ENCODE data around the gene FLRT1. TPM values are rescaled to one million over a fixed set of nuclear protein-coding genes. Genes with fewer than 3 reads are reported as not detected.

FLRT1 gene
- total RNA-seq, 4 donors from 2014 or later, result 0.54 to 4.0 (median 3.8) TPM

- intact Hi-C loops (cut with DNase I), result no loop called here
- WGBS, 2 donors, result 92 to 93% methylated on average over 2 of the region's 2 CpGs
- H3K27ac ChIP-seq, result no peak overlapping the region
- H3K27me3 ChIP-seq, result no peaks in the 10 kb centered on the region
- no peaks in the 10 kb centered on the region for H3K36me3 ChIP-seq
- TF ChIP-seq POLR2A (IDR thresholded peaks at IDR 0.05), result no peak
- TF ChIP-seq, protein P1, sequence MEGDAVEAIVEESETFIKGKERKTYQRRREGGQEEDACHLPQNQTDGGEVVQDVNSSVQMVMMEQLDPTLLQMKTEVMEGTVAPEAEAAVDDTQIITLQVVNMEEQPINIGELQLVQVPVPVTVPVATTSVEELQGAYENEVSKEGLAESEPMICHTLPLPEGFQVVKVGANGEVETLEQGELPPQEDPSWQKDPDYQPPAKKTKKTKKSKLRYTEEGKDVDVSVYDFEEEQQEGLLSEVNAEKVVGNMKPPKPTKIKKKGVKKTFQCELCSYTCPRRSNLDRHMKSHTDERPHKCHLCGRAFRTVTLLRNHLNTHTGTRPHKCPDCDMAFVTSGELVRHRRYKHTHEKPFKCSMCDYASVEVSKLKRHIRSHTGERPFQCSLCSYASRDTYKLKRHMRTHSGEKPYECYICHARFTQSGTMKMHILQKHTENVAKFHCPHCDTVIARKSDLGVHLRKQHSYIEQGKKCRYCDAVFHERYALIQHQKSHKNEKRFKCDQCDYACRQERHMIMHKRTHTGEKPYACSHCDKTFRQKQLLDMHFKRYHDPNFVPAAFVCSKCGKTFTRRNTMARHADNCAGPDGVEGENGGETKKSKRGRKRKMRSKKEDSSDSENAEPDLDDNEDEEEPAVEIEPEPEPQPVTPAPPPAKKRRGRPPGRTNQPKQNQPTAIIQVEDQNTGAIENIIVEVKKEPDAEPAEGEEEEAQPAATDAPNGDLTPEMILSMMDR (IDR thresholded peaks at IDR 0.05), result no peak
- H3K4me1 ChIP-seq, result peaks cover 13 to 14% of the 10 kb centered on the region in 2 donors
- no peaks in the 10 kb centered on the region for H3K9me3 ChIP-seq
- H3K4me3 ChIP-seq (replicated peaks in 1 of 3), result no peak overlapping the region
- DNase-seq, result no peak
These were observed 24.9 kb upstream of the FLRT1 start for GRCh38 chr11:64010783-64011182.

GRCh38 chr11:64011371-64011770 lies 24.4 kb upstream of the FLRT1 start:
- TF ChIP-seq POLR2A (IDR thresholded peaks at IDR 0.05), result no peak
- TF ChIP-seq, protein P1 (IDR thresholded peaks at IDR 0.05), result no peak
- DNase-seq, result no peak
- Histone ChIP-seq H3K4me1 (peaks cover 13 to 14% of the 10 kb centered on the region in 2 donors), H3K9me3 (no peaks in the 10 kb centered on the region), H3K27me3 (no peaks in the 10 kb centered on the region), H3K36me3 (no peaks in the 10 kb centered on the region), H3K27ac (no peak overlapping the region), H3K4me3 (replicated peaks in 1 of 3) (no peak overlapping the region)
- intact Hi-C loops (cut with DNase I), result no loop called here
- WGBS, 2 donors, result 92 to 94% methylated on average over 8 of the region's 8 CpGs

DNA sequence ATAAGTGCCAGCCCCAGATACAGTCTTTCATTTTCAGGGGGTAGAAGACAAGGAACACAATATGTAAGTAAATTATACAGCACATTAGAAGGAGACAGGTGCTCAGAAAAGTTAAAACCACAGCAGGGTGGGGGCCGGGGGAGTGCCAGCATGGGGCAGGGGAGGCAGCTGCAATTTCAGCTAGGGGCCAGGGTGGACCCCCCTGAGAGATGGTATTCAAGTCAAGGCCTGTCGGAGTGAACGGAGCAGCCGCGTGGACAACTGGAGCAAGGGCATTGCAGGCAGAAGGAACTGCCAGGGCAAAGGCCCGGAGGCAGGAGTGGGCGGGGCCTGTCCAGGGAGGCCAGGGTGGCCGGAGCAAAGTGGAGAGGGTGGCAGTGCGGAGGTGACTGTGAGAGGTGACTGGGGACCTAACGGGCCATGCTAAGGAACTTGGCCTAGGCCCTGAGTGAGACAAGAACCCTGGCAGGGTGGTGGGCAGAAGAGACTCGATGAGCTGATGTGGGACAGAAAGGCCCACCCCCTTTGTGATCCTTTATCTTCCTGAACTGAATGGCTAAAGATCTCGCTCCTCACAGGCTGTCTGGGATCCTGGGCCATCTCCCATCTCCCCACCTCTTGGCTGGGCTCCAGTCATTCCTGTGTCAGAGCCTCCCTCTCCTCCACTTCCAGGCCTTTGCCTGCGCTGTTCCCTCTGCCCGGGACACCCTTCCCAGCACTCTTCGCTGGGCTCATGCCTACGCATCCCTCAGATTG lies 22.4 kb upstream of the FLRT1 start:
- DNase-seq, result no peak
- intact Hi-C loops (cut with DNase I), result no loop called here
- Histone ChIP-seq H3K4me1 (peaks cover 0 to 7% of the 10 kb centered on the region in 2 donors), H3K36me3 (no peaks in the 10 kb centered on the region), H3K9me3 (no peaks in the 10 kb centered on the region), H3K27ac (no peak overlapping the region), H3K27me3 (no peaks in the 10 kb centered on the region), H3K4me3 (replicated peaks in 1 of 3) (no peak overlapping the region)
- 92 to 93% methylated on average over 16 of the region's 16 CpGs for WGBS, 2 donors
- TF ChIP-seq POLR2A (IDR thresholded peaks at IDR 0.05), result no peak
- TF ChIP-seq, protein P1 (IDR thresholded peaks at IDR 0.05), result no peak

DNA sequence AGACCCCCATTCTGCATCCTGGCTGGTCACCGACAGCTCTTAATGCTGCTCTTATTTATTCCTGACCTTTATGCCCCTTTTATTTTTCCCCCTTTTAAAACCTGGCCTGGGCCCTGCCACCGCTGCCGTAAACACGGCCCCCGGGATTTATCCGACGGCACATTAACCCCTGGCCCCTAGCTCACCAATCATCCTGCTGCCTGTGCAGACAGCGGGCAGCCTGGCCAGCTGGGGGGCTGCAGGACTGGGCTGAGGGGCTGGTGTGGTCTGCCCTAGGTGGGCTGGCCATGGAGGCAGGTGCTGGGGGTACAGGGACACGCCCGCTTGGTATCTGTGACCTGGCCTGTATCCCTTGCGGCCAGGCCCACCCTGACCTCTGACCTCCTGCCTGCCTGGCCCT lies 21.4 kb upstream of the FLRT1 start:
- Histone ChIP-seq H3K27me3 (no peaks in the 10 kb centered on the region), H3K4me1 (peaks cover 5 to 16% of the 10 kb centered on the region in 2 donors), H3K36me3 (no peaks in the 10 kb centered on the region), H3K4me3 (replicated peaks in 1 of 3) (no peak overlapping the region), H3K27ac (no peak overlapping the region), H3K9me3 (no peaks in the 10 kb centered on the region)
- intact Hi-C loops (cut with DNase I), result no loop called here
- TF ChIP-seq, protein P1 (IDR thresholded peaks at IDR 0.05), result no peak
- no peak for TF ChIP-seq POLR2A (IDR thresholded peaks at IDR 0.05)
- DNase-seq, result no peak
- 90 to 94% methylated on average over 10 to 11 of the region's 11 CpGs for WGBS, 2 donors

- no peak for TF ChIP-seq POLR2A (IDR thresholded peaks at IDR 0.05)
- TF ChIP-seq, protein P1 (IDR thresholded peaks at IDR 0.05), result no peak
- WGBS, 2 donors, result 93% methylated on average over 17 to 20 of the region's 20 CpGs
- peaks cover 6 to 19% of the 10 kb centered on the region in 2 donors for H3K4me1 ChIP-seq
- no peaks in the 10 kb centered on the region for H3K27me3 ChIP-seq
- H3K4me3 ChIP-seq (replicated peaks in 1 of 3), result no peak overlapping the region
- DNase-seq, result no peak
- no peaks in the 10 kb centered on the region for H3K36me3 ChIP-seq
- H3K27ac ChIP-seq, result no peak overlapping the region
- H3K9me3 ChIP-seq, result no peaks in the 10 kb centered on the region
- intact Hi-C loops (cut with DNase I), result no loop called here
These were observed 20.2 kb upstream of the FLRT1 start for GRCh38 chr11:64015510-64015909.

Measured in thyroid gland (tissue), 4 donors.